Transverse colon (tissue), 4 donors: ENCODE measurements around the gene CFAP65.

Experiments used
- POLR2A ChIP-seq: fragments of 450-650 bp; IDR thresholded peaks from one replicate; pipeline ENCODE4 v1.6.1; 2016; ENCODE audit warnings: antibody characterized with exemption, mild to moderate bottlenecking, moderate library complexity
- POLR2AphosphoS5 ChIP-seq, 3 donors: sonication (generic); formaldehyde crosslinking; IDR thresholded peaks; one replicate each; pipeline ENCODE4 v1.6.1; 2016; ENCODE audit warnings: antibody characterized with exemption in 3 of 3
- TF ChIP-seq, protein P1 (sequence below), 5 experiments: fragments of 200-600 bp in 3 of 5; fragments of 450-650 bp in 2 of 5; sonication (generic) in 3 of 5; IDR thresholded peaks; 1 replicate in 2 of 5; 2 replicates in 3 of 5; pipeline ENCODE4 v1.5.1; 2016 to 2017; ENCODE audit warnings: antibody characterized with exemption in 5 of 5, inconsistent platforms in 3 of 5, mild to moderate bottlenecking in 2 of 5, moderate library complexity in 1 of 5

DNA sequence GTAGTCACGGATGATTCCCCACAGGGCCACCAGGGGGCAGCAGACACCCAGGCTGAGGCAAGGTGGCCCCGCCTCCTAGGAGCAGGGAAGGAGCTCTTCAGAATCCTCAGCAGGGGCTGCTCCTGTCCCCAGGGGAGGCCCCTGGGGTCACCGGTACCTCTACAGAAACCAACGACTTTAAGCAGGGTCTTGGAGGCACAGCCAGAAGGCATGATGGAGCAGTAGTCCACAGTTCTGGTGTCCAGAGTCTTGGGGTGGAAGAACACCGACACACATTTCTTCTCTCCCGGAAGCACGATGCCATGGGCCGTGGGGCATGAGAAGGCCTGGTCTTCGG, 11.5 kb downstream of the CFAP65 start:
- TF ChIP-seq POLR2A: no peak
- TF ChIP-seq POLR2AphosphoS5 (IDR thresholded peaks at IDR 0.05): no peak
- TF ChIP-seq, protein P1, sequence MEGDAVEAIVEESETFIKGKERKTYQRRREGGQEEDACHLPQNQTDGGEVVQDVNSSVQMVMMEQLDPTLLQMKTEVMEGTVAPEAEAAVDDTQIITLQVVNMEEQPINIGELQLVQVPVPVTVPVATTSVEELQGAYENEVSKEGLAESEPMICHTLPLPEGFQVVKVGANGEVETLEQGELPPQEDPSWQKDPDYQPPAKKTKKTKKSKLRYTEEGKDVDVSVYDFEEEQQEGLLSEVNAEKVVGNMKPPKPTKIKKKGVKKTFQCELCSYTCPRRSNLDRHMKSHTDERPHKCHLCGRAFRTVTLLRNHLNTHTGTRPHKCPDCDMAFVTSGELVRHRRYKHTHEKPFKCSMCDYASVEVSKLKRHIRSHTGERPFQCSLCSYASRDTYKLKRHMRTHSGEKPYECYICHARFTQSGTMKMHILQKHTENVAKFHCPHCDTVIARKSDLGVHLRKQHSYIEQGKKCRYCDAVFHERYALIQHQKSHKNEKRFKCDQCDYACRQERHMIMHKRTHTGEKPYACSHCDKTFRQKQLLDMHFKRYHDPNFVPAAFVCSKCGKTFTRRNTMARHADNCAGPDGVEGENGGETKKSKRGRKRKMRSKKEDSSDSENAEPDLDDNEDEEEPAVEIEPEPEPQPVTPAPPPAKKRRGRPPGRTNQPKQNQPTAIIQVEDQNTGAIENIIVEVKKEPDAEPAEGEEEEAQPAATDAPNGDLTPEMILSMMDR (IDR thresholded peaks at IDR 0.05): peak; percentile 88 to 98 (median 95)
